Smooth muscle cell (in vitro differentiated cells): ENCODE measurements around the gene CLP1. TPM values are rescaled to one million over a fixed set of nuclear protein-coding genes. Genes with fewer than 3 reads are reported as not detected.

Source experiments
- DNase-seq: peaks from one replicate; lab custom pipeline; 2025; ENCODE audit not compliant: unreplicated experiment; lab: John Stamatoyannopoulos, UW
- H2AFZ ChIP-seq: fragments of 200-600 bp; sonication (generic); 2 replicates; pipeline ENCODE4 v1.6.0; 2016; ENCODE audit warnings: antibody characterized with exemption, low read depth, mild to moderate bottlenecking
- H3F3A ChIP-seq: fragments of 200-600 bp; sonication (generic); 2 replicates; pipeline ENCODE4 v1.6.0; 2017; ENCODE audit warnings: antibody characterized with exemption, low read depth
- H3K27ac ChIP-seq: fragments of 200-600 bp; sonication (generic); 2 replicates; pipeline ENCODE4 v1.5.1; 2016; ENCODE audit warnings: low read depth, mild to moderate bottlenecking
- H3K27me3 ChIP-seq: fragments of 200-600 bp; sonication (generic); 2 replicates; pipeline ENCODE4 v1.6.1; 2016; ENCODE audit warnings: low read depth, mild to moderate bottlenecking
- H3K36me3 ChIP-seq: fragments of 200-600 bp; sonication (generic); 2 replicates; pipeline ENCODE4 v1.5.1; 2016; ENCODE audit warnings: low read depth
- H3K4me1 ChIP-seq: fragments of 200-600 bp; sonication (generic); 2 replicates; pipeline ENCODE4 v1.5.1; 2016; ENCODE audit warnings: low read depth
- H3K4me2 ChIP-seq: fragments of 200-600 bp; sonication (generic); 2 replicates; pipeline ENCODE4 v1.6.0; 2016; ENCODE audit warnings: mild to moderate bottlenecking
- H3K4me3 ChIP-seq: fragments of 200-600 bp; sonication (generic); 2 replicates; pipeline ENCODE4 v1.5.1; 2016; ENCODE audit warnings: mild to moderate bottlenecking
- H3K79me2 ChIP-seq: fragments of 200-600 bp; sonication (generic); 2 replicates; pipeline ENCODE4 v1.6.0; 2016; ENCODE audit warnings: low read depth, mild to moderate bottlenecking
- H3K9ac ChIP-seq: fragments of 200-600 bp; sonication (generic); 2 replicates; pipeline ENCODE4 v1.6.0; 2016; ENCODE audit warnings: low read depth
- H3K9me3 ChIP-seq: fragments of 200-600 bp; sonication (generic); replicated peaks from 2 replicates; pipeline ENCODE4 v1.5.1; 2016; ENCODE audit warnings: low read depth
- H4K20me1 ChIP-seq: fragments of 200-600 bp; sonication (generic); 2 replicates; pipeline ENCODE4 v1.6.0; 2016; ENCODE audit warnings: low read depth
- whole genome bisulfite sequencing: methylation state at CpG from one replicate; pipeline ENCODE4 v1.1.7; 2016; ENCODE audit warnings: low lambda C conversion rate; 5-methylcytosine and 5-hydroxymethylcytosine counted together
- polyA plus RNA-seq: library from polyadenylated mRNA; unstranded; fragments of >200 nt; fragmentation: Nextera tagmentation; extraction: Ambion mirVana; gene quantifications from 2 replicates; pipeline ENCODE4 v1.2.1, GENCODE V29; 2016
- total RNA-seq: library from RNA; depleted of rRNA; stranded (reverse); fragments of >200 nt; gene quantifications from 2 replicates; pipeline ENCODE4 v1.2.3, GENCODE V29; 2014
- TF ChIP-seq, protein P1 (sequence below): fragments of 200-600 bp; sonication (generic); IDR thresholded peaks from 2 replicates; pipeline ENCODE4 v1.5.1; 2017; ENCODE audit warnings: borderline replicate concordance, mild to moderate bottlenecking, antibody characterized with exemption; ENCODE audit not compliant: insufficient read depth, poor library complexity, severe bottlenecking

CLP1 gene
- total and polyA plus RNA-seq, 2 experiments from 2014 or later, result 18.0 to 18.3 TPM

GRCh38 chr11:57615308-57615707 is 42.3 kb upstream of the CLP1 start:
- H3K27ac ChIP-seq, result no peak overlapping the region
- no peak overlapping the region for H3K9ac ChIP-seq
- no peak overlapping the region for H3K4me2 ChIP-seq
- no peak overlapping the region for H2AFZ ChIP-seq
- no peaks in the 10 kb centered on the region for H3K79me2 ChIP-seq
- no peaks in the 10 kb centered on the region for H4K20me1 ChIP-seq
- TF ChIP-seq, protein P1, sequence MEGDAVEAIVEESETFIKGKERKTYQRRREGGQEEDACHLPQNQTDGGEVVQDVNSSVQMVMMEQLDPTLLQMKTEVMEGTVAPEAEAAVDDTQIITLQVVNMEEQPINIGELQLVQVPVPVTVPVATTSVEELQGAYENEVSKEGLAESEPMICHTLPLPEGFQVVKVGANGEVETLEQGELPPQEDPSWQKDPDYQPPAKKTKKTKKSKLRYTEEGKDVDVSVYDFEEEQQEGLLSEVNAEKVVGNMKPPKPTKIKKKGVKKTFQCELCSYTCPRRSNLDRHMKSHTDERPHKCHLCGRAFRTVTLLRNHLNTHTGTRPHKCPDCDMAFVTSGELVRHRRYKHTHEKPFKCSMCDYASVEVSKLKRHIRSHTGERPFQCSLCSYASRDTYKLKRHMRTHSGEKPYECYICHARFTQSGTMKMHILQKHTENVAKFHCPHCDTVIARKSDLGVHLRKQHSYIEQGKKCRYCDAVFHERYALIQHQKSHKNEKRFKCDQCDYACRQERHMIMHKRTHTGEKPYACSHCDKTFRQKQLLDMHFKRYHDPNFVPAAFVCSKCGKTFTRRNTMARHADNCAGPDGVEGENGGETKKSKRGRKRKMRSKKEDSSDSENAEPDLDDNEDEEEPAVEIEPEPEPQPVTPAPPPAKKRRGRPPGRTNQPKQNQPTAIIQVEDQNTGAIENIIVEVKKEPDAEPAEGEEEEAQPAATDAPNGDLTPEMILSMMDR, result no peak
- no peaks in the 10 kb centered on the region for H3K4me1 ChIP-seq
- no peaks in the 10 kb centered on the region for H3K27me3 ChIP-seq
- no peak for DNase-seq
- H3K9me3 ChIP-seq, result no peaks in the 10 kb centered on the region
- no peak overlapping the region for H3K4me3 ChIP-seq
- WGBS, result 85% methylated on average over 1 of the region's 1 CpG
- no peaks in the 10 kb centered on the region for H3K36me3 ChIP-seq
- H3F3A ChIP-seq, result no peaks in the 10 kb centered on the region

DNA sequence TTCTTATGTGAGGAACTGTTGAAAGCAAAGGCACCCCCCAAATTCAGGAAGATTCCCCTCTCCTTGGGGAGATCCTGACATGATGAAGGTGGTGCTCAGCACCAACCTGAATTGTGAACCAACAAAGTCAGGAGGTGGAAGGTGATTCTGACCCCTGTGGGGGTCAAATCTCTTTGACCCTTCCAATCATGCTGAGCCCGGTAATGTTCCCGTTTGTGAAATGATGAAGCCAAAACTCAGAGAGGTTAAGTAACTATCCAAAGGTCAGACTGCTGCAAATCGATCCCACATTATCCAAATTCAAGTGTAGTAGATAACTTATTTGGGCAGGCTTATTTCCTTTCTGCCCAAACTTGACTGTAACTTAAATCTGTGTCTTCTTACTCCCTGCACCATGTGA is 41.0 kb upstream of the CLP1 start:
- 93% methylated on average over 3 of the region's 3 CpGs for WGBS

DNA sequence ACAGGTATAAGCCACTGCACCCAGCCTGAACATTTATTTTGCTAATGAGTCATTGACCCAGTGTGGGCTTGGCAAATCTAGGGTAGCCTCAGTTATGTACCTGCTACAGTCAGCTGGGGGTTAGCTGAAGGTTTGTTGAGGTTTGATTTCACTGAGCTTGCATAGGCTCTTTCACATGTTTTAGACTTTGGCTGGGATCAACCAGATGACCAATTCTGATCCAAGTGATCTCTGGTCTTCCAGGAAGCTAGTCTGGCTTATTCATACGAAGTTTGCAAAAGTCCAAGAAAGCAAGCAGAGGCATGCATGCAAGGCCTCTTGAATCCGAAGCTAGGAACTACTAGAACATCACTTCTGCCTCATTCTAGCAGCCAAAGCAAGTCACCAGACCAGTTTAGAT is 39.1 kb upstream of the CLP1 start:
- Histone ChIP-seq H3K36me3 (no peaks in the 10 kb centered on the region), H3K4me2 (no peak overlapping the region), H3K79me2 (no peaks in the 10 kb centered on the region), H3K9ac (no peak overlapping the region), H3K4me1 (no peaks in the 10 kb centered on the region), H3K27ac (no peak overlapping the region), H2AFZ (no peak overlapping the region), H4K20me1 (no peaks in the 10 kb centered on the region), H3K27me3 (no peaks in the 10 kb centered on the region), H3K4me3 (no peak overlapping the region), H3K9me3 (no peaks in the 10 kb centered on the region), H3F3A (no peaks in the 10 kb centered on the region)
- 69% methylated on average over 2 of the region's 2 CpGs for WGBS
- TF ChIP-seq, protein P1, result no peak
- DNase-seq, result no peak

More for the DNA sequence above, 41.0 kb upstream of the CLP1 start:
- Histone ChIP-seq H3F3A (no peaks in the 10 kb centered on the region), H3K9ac (no peak overlapping the region), H3K27ac (no peak overlapping the region), H3K36me3 (no peaks in the 10 kb centered on the region), H3K79me2 (no peaks in the 10 kb centered on the region), H3K9me3 (no peaks in the 10 kb centered on the region), H3K27me3 (no peaks in the 10 kb centered on the region), H2AFZ (no peak overlapping the region), H3K4me1 (no peaks in the 10 kb centered on the region), H3K4me3 (no peak overlapping the region), H3K4me2 (no peak overlapping the region), H4K20me1 (no peaks in the 10 kb centered on the region)
- DNase-seq, result no peak
- TF ChIP-seq, protein P1, result no peak

DNA sequence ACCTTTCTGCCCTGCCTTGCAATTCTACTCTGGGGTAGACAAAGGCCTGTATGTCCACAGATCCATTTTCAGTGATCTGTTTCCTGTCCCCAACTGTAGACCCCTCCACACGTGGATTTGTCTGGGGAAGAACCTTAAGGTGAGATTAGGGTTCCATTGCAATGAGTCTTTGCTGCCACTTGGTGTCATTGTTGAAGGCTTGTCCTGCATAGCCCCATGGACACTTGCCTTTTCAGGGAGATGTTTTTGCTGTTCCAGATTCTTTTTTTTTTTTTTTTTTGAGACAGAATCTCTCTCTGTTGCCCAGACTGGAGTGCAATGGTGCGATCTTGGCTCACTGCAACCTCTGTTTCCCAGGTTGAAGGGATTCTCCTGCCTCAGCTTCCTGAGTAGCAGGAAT is 38.2 kb upstream of the CLP1 start:
- H3K4me3 ChIP-seq, result no peak overlapping the region
- H3K9me3 ChIP-seq, result no peaks in the 10 kb centered on the region
- H3K36me3 ChIP-seq, result no peaks in the 10 kb centered on the region
- WGBS, result 95% methylated on average over 2 of the region's 2 CpGs
- no peak for DNase-seq
- no peaks in the 10 kb centered on the region for H3K27me3 ChIP-seq
- no peak overlapping the region for H3K4me2 ChIP-seq
- H2AFZ ChIP-seq, result no peak overlapping the region
- no peaks in the 10 kb centered on the region for H3K4me1 ChIP-seq
- H3K27ac ChIP-seq, result no peak overlapping the region
- no peaks in the 10 kb centered on the region for H3F3A ChIP-seq
- TF ChIP-seq, protein P1, result no peak
- H3K79me2 ChIP-seq, result no peaks in the 10 kb centered on the region
- H4K20me1 ChIP-seq, result no peaks in the 10 kb centered on the region
- no peak overlapping the region for H3K9ac ChIP-seq
